GM21576 (cell line): ENCODE data around the gene LIN37.
A peak's percentile ranks its signal among the peaks of the same experiment; 100 is the strongest.

Source experiments
- ATAC-seq: cut with Tn5 transposase; IDR thresholded peaks from one replicate; pipeline ENCODE4 v1.9.1; 2021; ENCODE audit warnings: mild to moderate bottlenecking, moderate library complexity; ENCODE audit not compliant: unreplicated experiment

Gene LIN37

GRCh38 chr19:35748106-35749020 is at the start of gene LIN37:
LIN37 (plus strand) TSS chr19:35748576; CDS start chr19:35748725, 149 bp downstream.
- ATAC-seq = peak; percentile 65

DNA sequence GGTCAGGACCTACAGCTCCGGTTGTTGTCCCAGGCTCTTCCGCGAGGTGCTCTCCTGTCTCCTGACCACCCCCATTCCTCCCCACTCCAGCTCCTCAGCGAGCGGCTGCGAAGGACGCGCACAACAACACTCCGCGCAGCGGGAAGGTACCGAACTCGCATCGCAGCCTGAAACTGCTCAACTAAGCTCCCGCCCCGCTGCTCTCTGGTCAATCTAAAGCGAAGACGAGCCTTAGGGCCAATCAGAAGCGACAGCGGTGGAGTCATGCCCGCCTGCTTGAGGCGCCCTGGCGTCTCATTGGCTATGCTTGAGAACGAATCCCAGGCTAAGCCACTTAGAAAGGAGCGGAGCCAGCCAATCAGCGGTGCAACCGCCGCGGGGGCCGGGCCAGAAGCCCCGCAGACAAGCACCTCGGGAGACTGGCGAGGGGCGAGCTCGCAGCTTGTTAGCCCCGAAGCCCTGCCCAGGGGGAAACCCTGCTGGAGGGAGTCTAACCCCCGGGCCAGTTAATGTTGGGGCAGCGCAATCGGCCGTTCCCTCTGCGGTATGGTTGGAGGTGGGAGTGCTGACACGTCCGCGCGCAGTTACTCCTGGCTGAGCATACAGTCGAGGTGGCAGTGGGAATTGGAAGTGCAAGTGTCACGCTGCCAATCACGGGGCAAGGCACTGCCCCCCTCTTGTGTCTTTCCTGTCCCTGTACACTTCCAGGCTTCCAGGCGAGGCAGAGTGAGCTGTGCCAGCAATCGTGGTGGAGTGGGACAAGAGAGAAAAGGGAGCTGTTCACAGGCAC is 46.0 kb upstream of the LIN37 start:
- ATAC-seq = peak; percentile 88

- no peak for ATAC-seq
Measured at GRCh38 chr19:35703343-35703742, 45.0 kb upstream of the LIN37 start.

- no peak for ATAC-seq
Measured at GRCh38 chr19:35704218-35704617, 44.2 kb upstream of the LIN37 start, which contains the start of gene ZBTB32. ZBTB32 (plus strand) TSS chr19:35704558; CDS start chr19:35714627, 10,069 bp downstream.

DNA sequence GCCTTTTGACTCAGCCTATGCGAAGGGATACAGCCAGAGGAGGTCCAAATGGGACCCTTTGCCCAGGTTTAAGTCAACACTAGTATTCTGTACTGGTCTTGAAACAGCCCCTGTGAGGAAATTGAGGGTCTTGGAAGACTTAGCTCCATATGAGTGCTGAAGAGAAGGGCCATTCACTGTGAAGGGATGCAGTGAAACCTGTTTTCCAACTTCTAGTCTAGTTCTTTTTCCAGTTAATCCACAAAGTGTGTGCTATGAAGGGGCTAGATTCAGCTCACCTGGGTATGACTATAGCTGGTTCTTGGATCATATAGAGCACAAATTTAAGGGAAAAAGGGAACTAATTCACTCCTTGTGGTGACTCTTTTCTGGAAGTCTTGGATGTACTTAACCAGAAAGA is 40.0 kb upstream of the LIN37 start:
- no peak for ATAC-seq

- ATAC-seq = peak; percentile 31
Measured at GRCh38 chr19:35710784-35711723, 37.3 kb upstream of the LIN37 start.

DNA sequence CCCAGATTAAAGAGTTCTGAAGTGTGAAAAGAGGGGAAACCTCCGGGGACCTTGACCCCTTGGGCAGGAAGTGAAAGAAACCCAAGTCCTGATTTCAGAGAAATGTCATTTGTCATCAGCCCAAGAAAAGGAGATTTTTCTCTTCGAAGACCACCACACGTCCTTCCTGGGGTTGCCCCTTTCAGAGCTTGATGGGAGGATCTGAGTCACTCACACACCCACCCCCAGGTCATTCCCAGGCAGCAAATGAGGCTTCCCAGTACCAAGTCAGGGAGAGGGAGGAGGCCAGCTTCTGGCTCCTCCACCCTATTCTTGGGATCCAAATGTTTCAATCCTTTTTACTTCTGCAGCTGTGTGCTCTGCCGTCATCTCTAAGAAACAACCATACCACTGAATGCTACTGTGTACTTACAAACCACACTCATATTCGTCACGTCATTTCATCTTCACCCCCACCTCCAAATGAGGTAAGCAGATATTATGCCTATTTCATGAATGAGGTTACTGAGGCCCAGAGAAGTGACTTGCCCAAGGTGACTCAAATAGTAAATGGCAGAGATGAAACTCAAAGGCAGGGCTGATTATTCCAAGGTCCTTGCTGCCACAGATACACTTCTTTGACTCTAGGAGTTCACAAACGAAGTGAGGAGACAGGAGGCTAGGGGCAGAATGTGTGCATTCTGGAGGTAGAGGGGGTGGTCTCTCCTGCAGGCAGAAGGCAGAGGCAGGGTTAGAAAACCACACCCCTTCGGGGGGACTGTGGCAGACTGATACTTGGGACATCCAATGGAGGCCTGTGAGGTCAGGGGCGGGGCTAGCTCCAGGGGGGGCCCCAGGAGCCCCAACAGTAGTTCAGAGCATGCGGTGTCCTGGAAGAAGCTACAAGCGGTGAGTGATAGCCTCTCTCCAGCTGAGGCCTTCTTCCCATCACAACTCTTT is 35.5 kb upstream of the LIN37 start:
- no peak for ATAC-seq

DNA sequence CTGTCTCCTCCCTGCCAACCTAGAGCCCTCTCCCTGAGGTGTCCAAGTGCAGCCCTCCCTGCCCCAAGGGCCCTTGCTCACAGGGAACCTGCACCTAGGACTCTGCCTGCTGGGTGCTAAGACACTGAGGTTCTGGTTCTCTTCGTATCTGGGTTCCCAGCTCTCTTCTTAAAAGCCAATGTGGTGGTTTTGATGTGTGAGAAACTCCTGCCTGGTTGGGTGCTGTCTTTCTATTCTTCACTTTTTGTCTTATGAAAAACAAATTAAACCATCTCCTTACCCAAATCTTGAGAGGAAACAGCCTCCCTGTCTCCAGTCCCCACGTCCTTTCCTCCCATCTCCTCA is 34.9 kb upstream of the LIN37 start:
- ATAC-seq = no peak

DNA sequence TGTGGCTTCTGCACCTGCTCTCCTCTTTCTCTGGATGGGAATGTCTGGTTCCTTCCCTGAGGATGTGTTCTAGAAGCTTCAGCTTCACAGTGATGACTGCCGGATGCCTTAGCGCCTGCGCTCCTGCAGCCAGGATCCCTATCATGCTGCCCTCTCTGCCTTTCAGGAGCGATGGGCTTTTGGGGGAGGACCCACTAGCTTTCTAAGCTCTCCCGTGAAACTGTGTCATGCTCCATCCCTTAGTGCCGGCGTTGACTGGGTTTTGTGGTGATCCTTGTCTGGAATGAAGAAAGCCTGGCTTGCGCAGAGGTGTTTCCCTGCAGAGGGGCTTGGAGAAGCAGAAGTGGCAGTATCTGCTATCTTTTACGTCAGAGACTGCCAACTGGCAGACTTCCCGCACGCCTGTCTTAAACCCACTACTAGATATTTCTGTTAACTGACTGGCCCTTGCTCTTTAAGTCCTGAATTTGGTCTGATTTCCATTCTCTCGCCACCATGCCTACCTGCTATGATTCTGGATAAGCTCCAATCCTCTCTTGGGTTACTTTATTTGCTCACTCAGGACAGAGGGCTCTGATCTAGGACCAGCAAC is 34.4 kb upstream of the LIN37 start:
- no peak for ATAC-seq

DNA sequence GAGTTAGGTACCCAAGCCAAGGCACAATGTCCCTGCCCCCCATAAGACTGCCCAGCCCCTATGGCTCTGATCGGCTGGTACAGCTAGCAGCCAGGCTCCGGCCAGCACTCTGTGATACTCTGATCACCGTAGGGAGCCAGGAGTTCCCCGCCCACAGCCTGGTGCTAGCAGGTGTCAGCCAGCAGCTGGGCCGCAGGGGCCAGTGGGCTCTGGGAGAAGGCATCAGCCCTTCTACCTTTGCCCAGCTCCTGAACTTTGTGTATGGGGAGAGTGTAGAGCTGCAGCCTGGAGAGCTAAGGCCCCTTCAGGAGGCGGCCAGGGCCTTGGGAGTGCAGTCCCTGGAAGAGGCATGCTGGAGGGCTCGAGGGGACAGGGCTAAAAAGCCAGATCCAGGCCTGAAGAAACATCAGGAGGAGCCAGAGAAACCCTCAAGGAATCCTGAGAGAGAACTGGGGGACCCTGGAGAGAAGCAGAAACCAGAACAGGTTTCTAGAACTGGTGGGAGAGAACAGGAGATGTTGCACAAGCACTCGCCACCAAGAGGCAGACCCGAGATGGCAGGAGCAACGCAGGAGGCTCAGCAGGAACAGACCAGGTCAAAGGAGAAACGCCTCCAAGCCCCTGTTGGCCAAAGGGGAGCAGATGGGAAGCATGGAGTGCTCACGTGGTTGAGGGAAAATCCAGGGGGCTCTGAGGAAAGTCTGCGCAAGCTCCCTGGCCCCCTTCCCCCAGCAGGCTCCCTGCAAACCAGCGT is 33.6 kb upstream of the LIN37 start:
- ATAC-seq = no peak

DNA sequence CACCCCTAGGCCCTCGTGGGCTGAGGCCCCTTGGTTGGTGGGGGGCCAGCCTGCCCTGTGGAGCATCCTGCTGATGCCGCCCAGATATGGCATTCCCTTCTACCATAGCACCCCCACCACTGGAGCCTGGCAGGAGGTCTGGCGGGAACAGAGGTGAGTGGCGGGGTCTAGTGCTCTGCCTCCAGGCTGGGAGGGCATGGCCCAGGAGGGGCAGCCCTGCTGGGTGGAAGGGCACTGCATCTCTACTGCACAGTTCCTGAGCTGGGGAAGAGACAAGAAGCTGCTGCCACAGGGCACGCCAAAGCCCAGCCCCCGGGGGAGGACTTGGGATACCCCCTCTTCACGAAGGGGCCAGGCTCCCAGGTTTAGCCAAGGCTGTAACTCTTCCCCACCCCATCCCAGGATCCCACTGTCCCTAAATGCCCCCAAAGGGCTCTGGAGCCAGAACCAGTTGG is 33.0 kb upstream of the LIN37 start:
- no peak for ATAC-seq

DNA sequence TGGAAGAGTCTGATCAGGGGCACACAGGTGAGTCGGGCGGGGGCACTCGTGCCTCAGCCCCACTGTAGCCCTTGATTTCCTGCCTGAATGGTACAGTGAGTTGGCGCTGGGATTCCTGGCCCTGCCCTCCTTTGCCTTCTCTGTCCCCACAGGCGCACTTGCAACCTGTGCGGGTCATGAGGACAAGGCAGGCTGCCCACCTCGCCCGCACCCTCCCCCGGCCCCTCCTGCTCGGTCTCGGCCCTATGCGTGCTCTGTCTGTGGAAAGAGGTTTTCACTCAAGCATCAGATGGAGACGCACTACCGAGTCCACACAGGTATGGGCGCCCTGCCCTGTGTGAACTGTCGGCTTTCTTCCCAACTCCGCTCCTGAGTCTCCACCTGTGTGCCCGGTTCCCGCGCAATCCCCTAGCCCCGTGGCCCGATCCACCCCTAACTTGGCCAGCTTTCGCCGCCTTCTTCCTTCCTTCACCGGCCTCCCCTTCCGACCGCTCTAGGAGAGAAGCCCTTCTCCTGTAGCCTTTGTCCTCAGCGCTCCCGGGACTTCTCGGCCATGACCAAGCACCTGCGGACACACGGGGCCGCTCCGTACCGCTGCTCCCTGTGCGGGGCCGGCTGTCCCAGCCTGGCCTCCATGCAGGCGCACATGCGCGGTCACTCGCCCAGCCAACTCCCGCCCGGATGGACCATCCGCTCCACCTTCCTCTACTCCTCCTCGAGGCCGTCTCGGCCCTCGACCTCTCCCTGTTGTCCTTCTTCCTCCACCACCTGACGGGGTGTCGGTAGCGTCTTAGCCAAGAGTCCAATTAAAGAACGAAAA is 32.2 kb upstream of the LIN37 start:
- ATAC-seq = no peak

GRCh38 chr19:35716801-35717664 is 31.3 kb upstream of the LIN37 start:
- peak; percentile 55 for ATAC-seq

DNA sequence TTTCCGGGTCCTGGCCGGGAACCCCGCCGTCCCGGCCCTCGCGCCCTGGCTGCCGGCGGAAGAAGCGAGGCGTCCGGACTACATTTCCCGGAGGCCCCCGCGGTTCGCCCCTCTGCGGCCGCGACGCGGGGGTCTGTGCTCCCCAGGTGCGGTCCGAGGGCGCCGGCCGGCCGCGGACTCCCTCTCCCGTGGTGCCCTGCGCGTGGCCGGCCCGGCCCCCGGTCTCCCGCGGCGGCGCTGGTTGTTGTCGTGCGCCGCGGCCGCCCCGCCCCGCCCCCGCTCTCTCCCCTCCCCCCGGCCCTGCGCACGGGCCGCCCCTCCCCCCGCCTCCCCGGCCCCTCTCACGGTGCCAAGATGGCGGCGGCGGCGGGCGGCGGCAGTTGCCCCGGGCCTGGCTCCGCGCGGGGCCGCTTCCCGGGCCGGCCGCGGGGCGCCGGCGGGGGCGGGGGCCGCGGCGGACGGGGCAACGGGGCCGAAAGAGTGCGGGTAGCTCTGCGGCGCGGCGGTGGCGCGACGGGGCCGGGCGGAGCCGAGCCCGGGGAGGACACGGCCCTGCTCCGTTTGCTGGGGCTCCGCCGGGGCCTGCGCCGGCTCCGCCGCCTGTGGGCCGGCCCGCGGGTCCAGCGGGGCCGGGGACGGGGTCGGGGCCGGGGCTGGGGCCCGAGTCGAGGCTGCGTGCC is 30.6 kb upstream of the LIN37 start, which contains the start of gene KMT2B:
TSS of gene KMT2B (plus strand) at position 339 of the 680 bp plus-strand sequence. CDS start at position 355, 16 bp downstream.
- peak; percentile 1 for ATAC-seq

GRCh38 chr19:35718345-35719041 is 29.9 kb upstream of the LIN37 start:
- ATAC-seq = no peak
